Measurements from ENCODE around the gene TCHH.

Gene TCHH

GRCh38 chr1:152159144-152159543, 43.9 kb upstream of the TCHH start, which contains the start of gene RPTN:
Gene RPTN (minus strand): TSS chr1:152159228. CDS start chr1:152157889, 1,339 bp downstream.
- no peak within 1 kb of the TSS for H3K18ac ChIP-seq (ENCODE audit: low read depth in 1 of 2, low read length in 2 of 2)
- H4K8ac ChIP-seq (ENCODE audit: low read length) = no peak within 1 kb of the TSS
- H3K27ac ChIP-seq (ENCODE audit: low read length, poor library complexity, severe bottlenecking) = no peak within 1 kb of the TSS
- H3K9ac ChIP-seq (ENCODE audit: low read length) = no peak within 1 kb of the TSS
- H2AK5ac ChIP-seq (ENCODE audit: low read length, severe bottlenecking) = no peak within 1 kb of the TSS
- H2BK15ac ChIP-seq (ENCODE audit: low read depth, poor library complexity, severe bottlenecking) = no peak within 1 kb of the TSS
- no CpG with 5 or more reads among the region's 1 CpG for WGBS
- H3K23ac ChIP-seq (ENCODE audit: low read length in 2 of 2) = no peak within 1 kb of the TSS
- no peaks in the 10 kb centered on the region for H3K79me1 ChIP-seq (replicated peaks; ENCODE audit: low read length, poor library complexity, severe bottlenecking)
- no peak within 1 kb of the TSS for H3K14ac ChIP-seq (ENCODE audit: low read length in 2 of 2)
- H3K4ac ChIP-seq (ENCODE audit: low read depth in 1 of 2, low read length in 2 of 2) = no peak within 1 kb of the TSS
- peaks cover 1% of the 10 kb centered on the region for H3K4me1 ChIP-seq (ENCODE audit: control insufficient read depth, insufficient read depth, low read depth, low read length)
- no peaks in the 10 kb centered on the region for H3K36me3 ChIP-seq (ENCODE audit: control insufficient read depth in 1 of 2, insufficient read depth in 2 of 2, low read depth in 1 of 2, low read length in 2 of 2)
- no peak within 1 kb of the TSS for H2AFZ ChIP-seq (ENCODE audit: low read depth, low read length)
- DNase-seq = no peak
- H2BK120ac ChIP-seq (ENCODE audit: low read depth, low read length) = no peak within 1 kb of the TSS
- no peak within 1 kb of the TSS for H3K4me2 ChIP-seq (ENCODE audit: low read length, poor library complexity, severe bottlenecking)
- H3K4me3 ChIP-seq (ENCODE audit: insufficient read depth in 1 of 2, low read depth in 1 of 2, low read length in 2 of 2) = no peak within 1 kb of the TSS
- H2BK5ac ChIP-seq (ENCODE audit: low read depth, low read length, poor library complexity, severe bottlenecking) = no peak within 1 kb of the TSS
- H3K9me3 ChIP-seq (ENCODE audit: control insufficient read depth, low read length) = no peaks in the 10 kb centered on the region
- no peak within 1 kb of the TSS for H2BK12ac ChIP-seq (ENCODE audit: low read length in 2 of 2)
- peaks cover 3 to 8% of the 10 kb centered on the region in 2 experiments for H3K27me3 ChIP-seq (ENCODE audit: control insufficient read depth in 1 of 2, insufficient read depth in 1 of 2, low read length in 2 of 2)
- no peak within 1 kb of the TSS for H4K91ac ChIP-seq (ENCODE audit: low read length)

- Histone ChIP-seq H3K36me3 (ENCODE audit: control insufficient read depth in 1 of 2, insufficient read depth in 2 of 2, low read depth in 1 of 2, low read length in 2 of 2) (no peaks in the 10 kb centered on the region), H3K23ac (ENCODE audit: low read length in 2 of 2) (no peak overlapping the region), H2BK15ac (ENCODE audit: low read depth, poor library complexity, severe bottlenecking) (no peak overlapping the region), H2BK5ac (ENCODE audit: low read depth, low read length, poor library complexity, severe bottlenecking) (no peak overlapping the region), H3K9me3 (ENCODE audit: control insufficient read depth, low read length) (no peaks in the 10 kb centered on the region), H3K14ac (ENCODE audit: low read length in 2 of 2) (no peak overlapping the region), H3K4me2 (ENCODE audit: low read length, poor library complexity, severe bottlenecking) (no peak overlapping the region), H4K8ac (ENCODE audit: low read length) (no peak overlapping the region), H3K18ac (ENCODE audit: low read depth in 1 of 2, low read length in 2 of 2) (no peak overlapping the region), H3K27ac (ENCODE audit: low read length, poor library complexity, severe bottlenecking) (no peak overlapping the region), H3K27me3 (ENCODE audit: control insufficient read depth in 1 of 2, insufficient read depth in 1 of 2, low read length in 2 of 2) (peaks cover 3 to 4% of the 10 kb centered on the region in 2 experiments), H4K91ac (ENCODE audit: low read length) (no peak overlapping the region), H3K4ac (ENCODE audit: low read depth in 1 of 2, low read length in 2 of 2) (no peak overlapping the region), H3K9ac (ENCODE audit: low read length) (no peak overlapping the region), H3K4me1 (ENCODE audit: control insufficient read depth, insufficient read depth, low read depth, low read length) (no peaks in the 10 kb centered on the region), H2AK5ac (ENCODE audit: low read length, severe bottlenecking) (no peak overlapping the region), H2BK120ac (ENCODE audit: low read depth, low read length) (no peak overlapping the region), H2AFZ (ENCODE audit: low read depth, low read length) (no peak overlapping the region), H3K4me3 (ENCODE audit: insufficient read depth in 1 of 2, low read depth in 1 of 2, low read length in 2 of 2) (no peak overlapping the region), H2BK12ac (ENCODE audit: low read length in 2 of 2) (no peak overlapping the region), H3K79me1 (replicated peaks; ENCODE audit: low read length, poor library complexity, severe bottlenecking) (no peaks in the 10 kb centered on the region)
- WGBS = 86% methylated on average over 3 of the region's 3 CpGs
- DNase-seq = no peak
These were observed 38.8 kb upstream of the TCHH start for GRCh38 chr1:152153996-152154395.

GRCh38 chr1:152151646-152152045, 36.4 kb upstream of the TCHH start:
- Histone ChIP-seq H3K4ac (ENCODE audit: low read depth in 1 of 2, low read length in 2 of 2) (no peak overlapping the region), H3K4me1 (ENCODE audit: control insufficient read depth, insufficient read depth, low read depth, low read length) (no peaks in the 10 kb centered on the region), H3K23ac (ENCODE audit: low read length in 2 of 2) (no peak overlapping the region), H4K91ac (ENCODE audit: low read length) (no peak overlapping the region), H4K8ac (ENCODE audit: low read length) (no peak overlapping the region), H3K9ac (ENCODE audit: low read length) (no peak overlapping the region), H2BK5ac (ENCODE audit: low read depth, low read length, poor library complexity, severe bottlenecking) (no peak overlapping the region), H3K14ac (ENCODE audit: low read length in 2 of 2) (no peak overlapping the region), H2BK120ac (ENCODE audit: low read depth, low read length) (no peak overlapping the region), H2AK5ac (ENCODE audit: low read length, severe bottlenecking) (no peak overlapping the region), H3K36me3 (ENCODE audit: control insufficient read depth in 1 of 2, insufficient read depth in 2 of 2, low read depth in 1 of 2, low read length in 2 of 2) (no peaks in the 10 kb centered on the region), H2AFZ (ENCODE audit: low read depth, low read length) (no peak overlapping the region), H3K4me2 (ENCODE audit: low read length, poor library complexity, severe bottlenecking) (no peak overlapping the region), H2BK15ac (ENCODE audit: low read depth, poor library complexity, severe bottlenecking) (no peak overlapping the region), H3K18ac (ENCODE audit: low read depth in 1 of 2, low read length in 2 of 2) (no peak overlapping the region), H3K27ac (ENCODE audit: low read length, poor library complexity, severe bottlenecking) (no peak overlapping the region), H2BK12ac (ENCODE audit: low read length in 2 of 2) (no peak overlapping the region), H3K79me1 (replicated peaks; ENCODE audit: low read length, poor library complexity, severe bottlenecking) (no peaks in the 10 kb centered on the region), H3K4me3 (ENCODE audit: insufficient read depth in 1 of 2, low read depth in 1 of 2, low read length in 2 of 2) (no peak overlapping the region), H3K9me3 (ENCODE audit: control insufficient read depth, low read length) (peaks cover 13% of the 10 kb centered on the region), H3K27me3 (ENCODE audit: control insufficient read depth in 1 of 2, insufficient read depth in 1 of 2, low read length in 2 of 2) (peaks cover 0 to 4% of the 10 kb centered on the region in 2 experiments)
- 28% methylated on average over 2 of the region's 2 CpGs for WGBS
- DNase-seq = no peak

DNA sequence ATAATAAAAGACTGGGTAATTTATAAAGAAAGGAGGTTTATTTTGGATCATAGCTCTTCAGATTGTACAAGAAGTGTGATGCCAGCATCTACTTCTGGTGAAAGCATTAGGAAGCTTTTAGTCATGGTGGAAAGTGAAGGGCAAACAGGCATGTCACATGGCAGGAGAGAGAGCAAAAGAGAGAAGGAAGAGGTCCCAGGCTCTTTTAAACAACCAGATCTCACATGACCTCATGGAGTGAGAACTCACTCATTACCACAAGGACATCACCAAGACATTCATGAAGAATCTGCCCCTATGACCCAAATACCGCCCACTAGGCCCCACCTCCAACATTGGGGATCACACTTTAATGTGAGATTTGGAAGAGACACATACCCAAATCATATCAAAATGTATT, 33.7 kb upstream of the TCHH start:
- no peak overlapping the region for H3K4me3 ChIP-seq (ENCODE audit: insufficient read depth in 1 of 2, low read depth in 1 of 2, low read length in 2 of 2)

More for the DNA sequence above, 33.7 kb upstream of the TCHH start:
- H2BK5ac ChIP-seq (ENCODE audit: low read depth, low read length, poor library complexity, severe bottlenecking) = no peak overlapping the region
- H3K27ac ChIP-seq (ENCODE audit: low read length, poor library complexity, severe bottlenecking) = no peak overlapping the region
- H3K36me3 ChIP-seq (ENCODE audit: control insufficient read depth in 1 of 2, insufficient read depth in 2 of 2, low read depth in 1 of 2, low read length in 2 of 2) = no peaks in the 10 kb centered on the region
- H4K91ac ChIP-seq (ENCODE audit: low read length) = no peak overlapping the region
- no peaks in the 10 kb centered on the region for H3K79me1 ChIP-seq (replicated peaks; ENCODE audit: low read length, poor library complexity, severe bottlenecking)
- H2BK120ac ChIP-seq (ENCODE audit: low read depth, low read length) = no peak overlapping the region
- H3K9ac ChIP-seq (ENCODE audit: low read length) = no peak overlapping the region
- H4K8ac ChIP-seq (ENCODE audit: low read length) = no peak overlapping the region
- H2AFZ ChIP-seq (ENCODE audit: low read depth, low read length) = no peak overlapping the region
- no CpG with 5 or more reads among the region's 1 CpG for WGBS
- H2BK15ac ChIP-seq (ENCODE audit: low read depth, poor library complexity, severe bottlenecking) = no peak overlapping the region
- H3K18ac ChIP-seq (ENCODE audit: low read depth in 1 of 2, low read length in 2 of 2) = no peak overlapping the region
- no peak overlapping the region for H3K23ac ChIP-seq (ENCODE audit: low read length in 2 of 2)
- H3K4me1 ChIP-seq (ENCODE audit: control insufficient read depth, insufficient read depth, low read depth, low read length) = no peaks in the 10 kb centered on the region
- DNase-seq = no peak
- H3K4ac ChIP-seq (ENCODE audit: low read depth in 1 of 2, low read length in 2 of 2) = no peak overlapping the region
- H3K4me2 ChIP-seq (ENCODE audit: low read length, poor library complexity, severe bottlenecking) = no peak overlapping the region
- no peak overlapping the region for H3K14ac ChIP-seq (ENCODE audit: low read length in 2 of 2)
- no peak overlapping the region for H2AK5ac ChIP-seq (ENCODE audit: low read length, severe bottlenecking)
- H3K27me3 ChIP-seq (ENCODE audit: control insufficient read depth in 1 of 2, insufficient read depth in 1 of 2, low read length in 2 of 2) = peaks cover 0 to 4% of the 10 kb centered on the region in 2 experiments
- H3K9me3 ChIP-seq (ENCODE audit: control insufficient read depth, low read length) = peaks cover 13% of the 10 kb centered on the region
- H2BK12ac ChIP-seq (ENCODE audit: low read length in 2 of 2) = no peak overlapping the region
